Measurements from ENCODE around the gene ALPK3. TPM values are rescaled to one million over a fixed set of nuclear protein-coding genes. Genes with fewer than 3 reads are reported as not detected.

Gene ALPK3
- total RNA-seq, 4 donors from 2014 or later = 0.42 to 7.5 (median 1.1) TPM

DNA sequence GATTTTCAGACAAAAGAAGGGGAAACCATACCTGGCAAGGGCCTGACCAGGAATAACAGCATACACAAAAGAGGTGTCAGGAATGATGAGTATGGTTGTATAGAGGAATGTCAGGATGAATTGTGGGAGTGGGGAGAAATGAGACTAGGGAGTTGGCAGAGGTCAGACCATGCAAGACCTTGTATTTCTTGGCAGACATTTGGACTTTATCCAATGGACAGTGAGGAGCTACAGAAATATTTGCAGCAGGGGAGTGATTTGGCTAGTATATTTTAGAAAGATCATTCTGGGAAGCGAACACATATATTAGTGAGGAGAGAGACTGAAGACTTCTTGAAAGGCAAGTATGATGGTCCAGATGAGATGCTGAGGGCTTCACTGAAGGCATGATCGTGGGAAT is 25.4 kb upstream of the ALPK3 start:
- Histone ChIP-seq H3K9me3 (no peaks in the 10 kb centered on the region), H3K4me3 (no peak overlapping the region), H3K27me3 (no peaks in the 10 kb centered on the region), H3K4me1 (peaks cover 13% of the 10 kb centered on the region), H3K36me3 (peaks cover 50% of the 10 kb centered on the region), H3K27ac (no peak overlapping the region)
- 98% methylated on average over 2 of the region's 2 CpGs for WGBS
- DNase-seq (ENCODE audit: low spot score in 2 of 2) = no peak
- no peak for TF ChIP-seq POLR2A (IDR thresholded peaks at IDR 0.05)
- no peak for TF ChIP-seq EP300 (IDR thresholded peaks at IDR 0.05)
- TF ChIP-seq POLR2AphosphoS5 (IDR thresholded peaks at IDR 0.05) = no peak
- TF ChIP-seq, protein P1, sequence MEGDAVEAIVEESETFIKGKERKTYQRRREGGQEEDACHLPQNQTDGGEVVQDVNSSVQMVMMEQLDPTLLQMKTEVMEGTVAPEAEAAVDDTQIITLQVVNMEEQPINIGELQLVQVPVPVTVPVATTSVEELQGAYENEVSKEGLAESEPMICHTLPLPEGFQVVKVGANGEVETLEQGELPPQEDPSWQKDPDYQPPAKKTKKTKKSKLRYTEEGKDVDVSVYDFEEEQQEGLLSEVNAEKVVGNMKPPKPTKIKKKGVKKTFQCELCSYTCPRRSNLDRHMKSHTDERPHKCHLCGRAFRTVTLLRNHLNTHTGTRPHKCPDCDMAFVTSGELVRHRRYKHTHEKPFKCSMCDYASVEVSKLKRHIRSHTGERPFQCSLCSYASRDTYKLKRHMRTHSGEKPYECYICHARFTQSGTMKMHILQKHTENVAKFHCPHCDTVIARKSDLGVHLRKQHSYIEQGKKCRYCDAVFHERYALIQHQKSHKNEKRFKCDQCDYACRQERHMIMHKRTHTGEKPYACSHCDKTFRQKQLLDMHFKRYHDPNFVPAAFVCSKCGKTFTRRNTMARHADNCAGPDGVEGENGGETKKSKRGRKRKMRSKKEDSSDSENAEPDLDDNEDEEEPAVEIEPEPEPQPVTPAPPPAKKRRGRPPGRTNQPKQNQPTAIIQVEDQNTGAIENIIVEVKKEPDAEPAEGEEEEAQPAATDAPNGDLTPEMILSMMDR (IDR thresholded peaks at IDR 0.05) = no peak

DNA sequence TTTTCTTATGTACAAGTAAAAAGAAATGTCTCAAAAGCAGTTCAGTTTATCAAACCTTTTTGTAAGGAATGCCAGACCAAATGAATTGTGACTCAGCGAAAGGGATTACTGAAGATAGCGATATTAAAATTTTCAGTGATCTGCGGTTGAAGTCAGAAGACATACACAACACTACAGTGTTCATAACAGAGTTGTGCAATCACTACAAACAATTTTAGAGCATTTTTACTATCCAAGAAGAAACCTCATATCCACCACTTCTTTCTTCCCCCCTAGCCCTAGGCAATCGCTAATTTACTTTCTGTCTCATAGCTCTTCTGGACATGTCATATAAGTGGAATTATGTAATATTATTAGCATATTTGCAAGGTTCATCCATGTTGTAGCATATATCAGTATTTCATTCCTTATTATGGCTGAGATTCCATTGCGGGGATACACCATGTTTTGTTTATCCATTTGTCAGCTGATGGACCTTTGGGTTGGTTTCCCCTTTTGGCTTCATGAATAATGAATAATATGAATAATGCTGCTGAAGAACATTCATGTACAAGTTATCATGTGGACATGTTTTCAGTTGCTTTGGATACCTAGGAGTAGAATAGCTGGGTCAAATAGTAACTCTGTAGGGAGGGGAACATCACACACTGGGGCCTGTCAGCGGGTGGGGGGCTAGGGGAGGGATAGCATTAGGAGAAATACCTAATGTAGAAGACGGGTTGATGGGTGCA is 23.6 kb upstream of the ALPK3 start:
- 98% methylated on average over 7 of the region's 7 CpGs for WGBS
- TF ChIP-seq POLR2AphosphoS5 (IDR thresholded peaks at IDR 0.05) = no peak
- TF ChIP-seq, protein P1 (IDR thresholded peaks at IDR 0.05) = no peak
- TF ChIP-seq EP300 (IDR thresholded peaks at IDR 0.05) = no peak
- no peak for TF ChIP-seq POLR2A (IDR thresholded peaks at IDR 0.05)

DNA sequence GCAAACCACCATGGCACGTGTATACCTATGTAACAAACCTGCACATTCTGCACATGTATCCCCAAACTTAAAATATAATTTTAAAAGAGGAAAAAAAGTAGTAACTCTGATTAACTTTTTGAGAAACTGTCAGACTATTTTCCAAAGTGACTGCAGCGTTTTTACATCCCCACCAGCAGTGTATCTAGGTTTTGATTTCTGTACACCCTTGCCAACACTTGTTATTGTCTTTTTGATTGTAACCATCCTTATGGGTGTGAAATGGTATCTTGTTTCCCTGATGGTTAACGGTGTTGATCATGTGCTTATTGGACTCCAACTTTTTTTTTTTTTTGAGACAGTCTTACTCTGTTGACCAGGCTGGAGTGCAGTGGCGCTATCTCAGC is 23.0 kb upstream of the ALPK3 start:
- Histone ChIP-seq H3K36me3 (peaks cover 69% of the 10 kb centered on the region), H3K4me3 (no peak overlapping the region), H3K4me1 (no peaks in the 10 kb centered on the region), H3K27ac (no peak overlapping the region), H3K9me3 (no peaks in the 10 kb centered on the region), H3K27me3 (no peaks in the 10 kb centered on the region)
- WGBS = 93% methylated on average over 4 of the region's 4 CpGs
- DNase-seq (ENCODE audit: low spot score in 2 of 2) = no peak
- TF ChIP-seq POLR2AphosphoS5 (IDR thresholded peaks at IDR 0.05) = no peak
- TF ChIP-seq, protein P1 (IDR thresholded peaks at IDR 0.05) = no peak

More for the DNA sequence above, 23.6 kb upstream of the ALPK3 start:
- no peak for DNase-seq (ENCODE audit: low spot score in 2 of 2)
- Histone ChIP-seq H3K27me3 (no peaks in the 10 kb centered on the region), H3K4me3 (no peak overlapping the region), H3K4me1 (no peaks in the 10 kb centered on the region), H3K27ac (no peak overlapping the region), H3K9me3 (no peaks in the 10 kb centered on the region), H3K36me3 (peaks cover 63% of the 10 kb centered on the region)

DNA sequence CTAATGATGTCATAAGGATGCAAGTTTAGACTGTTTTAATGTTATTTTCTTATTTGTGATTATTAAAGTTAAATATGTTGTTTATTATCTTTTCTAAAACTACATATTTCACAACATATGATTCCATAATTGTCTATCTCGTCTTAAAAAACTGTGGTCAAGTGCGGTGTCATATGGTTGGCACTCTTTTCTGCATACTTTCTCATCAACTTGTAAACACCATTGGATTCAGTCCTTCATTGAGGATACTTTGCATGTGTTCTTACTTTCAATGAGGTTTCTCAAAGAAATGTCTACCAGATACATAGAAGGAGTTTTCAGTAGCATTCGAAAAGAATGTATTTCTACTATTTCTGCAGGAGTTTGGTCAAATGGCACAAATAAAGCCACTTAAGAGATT is 22.0 kb upstream of the ALPK3 start:
- H3K27ac ChIP-seq = no peak overlapping the region
- no peak for TF ChIP-seq POLR2AphosphoS5 (IDR thresholded peaks at IDR 0.05)
- TF ChIP-seq, protein P1 (IDR thresholded peaks at IDR 0.05) = no peak
- no peak for TF ChIP-seq POLR2A (IDR thresholded peaks at IDR 0.05)
- TF ChIP-seq EP300 (IDR thresholded peaks at IDR 0.05) = no peak
- DNase-seq (ENCODE audit: low spot score in 2 of 2) = no peak
- WGBS = 78% methylated on average over 3 of the region's 3 CpGs
- H3K27me3 ChIP-seq = no peaks in the 10 kb centered on the region
- H3K4me1 ChIP-seq = no peaks in the 10 kb centered on the region
- peaks cover 79% of the 10 kb centered on the region for H3K36me3 ChIP-seq
- no peak overlapping the region for H3K4me3 ChIP-seq
- no peaks in the 10 kb centered on the region for H3K9me3 ChIP-seq

DNA sequence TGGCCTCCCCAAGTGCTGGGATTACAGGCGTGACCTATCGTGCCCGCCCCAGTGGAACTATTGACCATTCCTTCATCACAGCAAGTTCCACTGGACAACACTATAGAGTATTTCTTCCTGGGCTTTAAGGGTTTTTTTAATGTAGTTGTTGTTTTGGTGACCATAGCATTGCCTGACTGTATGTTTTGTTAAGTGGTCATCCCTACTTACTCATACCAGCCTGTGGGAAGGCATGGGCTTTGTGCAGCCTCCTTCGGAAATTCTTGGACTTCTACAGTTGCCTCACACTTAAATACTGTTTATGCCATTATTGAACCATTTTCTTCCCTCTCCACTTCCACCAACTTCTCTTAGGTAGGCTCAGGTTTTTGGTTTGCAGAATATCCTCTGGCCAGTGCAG is 19.9 kb upstream of the ALPK3 start:
- no peak for DNase-seq (ENCODE audit: low spot score in 2 of 2)
- WGBS = 93% methylated on average over 4 of the region's 4 CpGs
- peaks cover 78% of the 10 kb centered on the region for H3K36me3 ChIP-seq

More for the DNA sequence above, 19.9 kb upstream of the ALPK3 start:
- no peaks in the 10 kb centered on the region for H3K4me1 ChIP-seq
- no peaks in the 10 kb centered on the region for H3K9me3 ChIP-seq
- H3K4me3 ChIP-seq = no peak overlapping the region
- H3K27ac ChIP-seq = no peak overlapping the region
- TF ChIP-seq, protein P1 (IDR thresholded peaks at IDR 0.05) = no peak
- TF ChIP-seq EP300 (IDR thresholded peaks at IDR 0.05) (no peak), POLR2AphosphoS5 (IDR thresholded peaks at IDR 0.05) (no peak), POLR2A (IDR thresholded peaks at IDR 0.05) (no peak)
- no peaks in the 10 kb centered on the region for H3K27me3 ChIP-seq

All from suprapubic skin (tissue), 4 donors.